ENCODE results near the gene C6orf62. TPM values are rescaled to one million over a fixed set of nuclear protein-coding genes. Genes with fewer than 3 reads are reported as not detected.
"Not testable (repeated sequence)": the region's sequence is repeated elsewhere in the genome, so short reads cannot be mapped to it uniquely, and the experiment has no call there.

Gene C6orf62
- polyA plus RNA-seq, 4 donors = 34.3 to 83.4 (median 49.5) TPM

DNA sequence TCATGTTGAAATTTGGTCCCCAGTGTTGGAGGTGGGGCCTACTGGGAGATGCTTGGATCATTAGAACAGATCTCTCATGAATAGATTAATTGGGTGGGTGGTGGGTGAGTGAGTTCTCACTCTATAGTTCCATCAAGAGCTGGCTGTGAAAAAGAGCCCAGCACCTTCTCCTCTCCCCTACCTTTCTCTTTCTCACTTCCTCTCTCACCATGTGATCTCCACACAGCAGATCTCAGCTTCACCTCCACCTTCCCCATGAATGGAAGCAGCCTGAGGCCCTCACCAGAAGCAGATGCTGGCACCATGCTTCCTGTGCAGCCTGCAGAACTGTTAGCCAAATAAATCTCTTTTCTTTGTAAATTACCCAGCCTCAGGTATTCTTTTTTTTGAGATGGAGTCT is 42.9 kb upstream of the C6orf62 start:
- H3K4me3 ChIP-seq (ENCODE audit: low read depth in 1 of 3, low read length in 3 of 3) = no peak overlapping the region
- FAIRE-seq (no peak), DNase-seq (no peak)
- H3K27ac ChIP-seq (ENCODE audit: low read depth in 1 of 3, low read length in 2 of 3) = no peak overlapping the region
- peaks cover 0 to 7% of the 10 kb centered on the region in 2 donors for H3K9me3 ChIP-seq (ENCODE audit: control insufficient read depth in 2 of 2, insufficient read depth in 1 of 2, low read depth in 1 of 2, low read length in 1 of 2)
- H3K27me3 ChIP-seq (ENCODE audit: control insufficient read depth in 3 of 3, insufficient read depth in 3 of 3, low read length in 3 of 3) = no peaks in the 10 kb centered on the region
- no peaks in the 10 kb centered on the region for H3K36me3 ChIP-seq (ENCODE audit: control insufficient read depth in 3 of 3, insufficient read depth in 2 of 3, low read depth in 1 of 3, low read length in 3 of 3)
- H3K4me1 ChIP-seq (ENCODE audit: control insufficient read depth in 3 of 3, insufficient read depth in 2 of 3, low read depth in 1 of 3, low read length in 2 of 3) = peaks cover 0 to 13% (median 0%) of the 10 kb centered on the region in 3 donors

DNA sequence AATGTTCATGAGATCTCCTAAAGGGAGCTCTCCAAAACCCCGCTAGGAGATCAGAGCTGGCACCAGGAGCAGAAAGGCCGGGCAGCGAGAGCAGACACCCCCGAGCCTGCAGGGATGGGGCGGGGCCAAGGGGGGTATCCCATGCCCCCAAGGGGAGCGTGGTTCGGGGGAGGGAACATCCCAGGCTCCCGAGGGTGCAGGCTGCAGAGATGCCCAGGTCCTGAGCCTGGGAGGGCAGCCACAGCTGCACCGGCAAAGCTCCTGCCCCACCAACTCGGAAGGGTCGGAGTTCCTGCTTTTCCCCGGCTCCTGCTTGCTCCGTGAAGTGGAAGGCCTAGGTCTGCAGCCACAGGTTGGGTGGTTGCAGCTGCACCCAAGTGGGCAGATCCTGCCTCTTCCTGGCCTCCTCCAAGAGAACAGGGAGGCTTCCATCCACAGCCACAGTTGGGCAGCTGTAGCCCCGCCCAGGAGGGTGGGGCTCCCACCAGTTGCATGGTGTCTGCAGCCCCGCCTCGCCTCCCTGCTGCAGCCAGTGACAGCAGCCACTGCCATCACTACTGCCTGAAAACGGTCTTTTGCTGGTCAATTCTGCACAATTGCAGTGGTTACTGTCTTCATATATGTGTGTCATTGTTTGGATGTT is 42.4 kb upstream of the C6orf62 start:
- peak in 1 of 2 donors; percentile 37 for DNase-seq

DNA sequence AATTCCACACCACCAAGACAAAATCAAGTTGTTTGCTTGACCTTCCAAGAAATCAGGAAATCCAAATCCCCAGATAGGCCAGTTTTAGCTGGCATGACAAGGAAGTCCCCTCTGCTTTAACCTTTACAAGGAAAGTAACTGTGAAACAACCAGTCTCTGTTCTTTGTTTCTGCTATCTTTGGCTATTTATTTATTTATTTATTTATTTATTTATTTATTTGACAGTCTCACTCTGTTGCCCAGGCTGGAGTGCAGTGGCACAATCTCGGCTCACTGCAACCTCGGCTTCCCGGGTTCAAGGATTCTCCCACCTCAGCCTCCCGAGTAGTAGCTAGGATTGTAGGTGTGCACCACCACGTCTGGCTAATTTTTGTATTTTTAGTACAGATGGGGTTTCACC is 41.3 kb upstream of the C6orf62 start:
- H3K27me3 ChIP-seq (ENCODE audit: control insufficient read depth in 3 of 3, insufficient read depth in 3 of 3, low read length in 3 of 3) = no peaks in the 10 kb centered on the region
- FAIRE-seq (no peak), DNase-seq (no peak)
- peaks cover 0 to 7% of the 10 kb centered on the region in 2 donors for H3K9me3 ChIP-seq (ENCODE audit: control insufficient read depth in 2 of 2, insufficient read depth in 1 of 2, low read depth in 1 of 2, low read length in 1 of 2)
- H3K27ac ChIP-seq (ENCODE audit: low read depth in 1 of 3, low read length in 2 of 3) = no peak overlapping the region
- peaks cover 0 to 13% (median 0%) of the 10 kb centered on the region in 3 donors for H3K4me1 ChIP-seq (ENCODE audit: control insufficient read depth in 3 of 3, insufficient read depth in 2 of 3, low read depth in 1 of 3, low read length in 2 of 3)
- WGBS, 3 donors = 96 to 97% (median 96%) methylated on average over 5 of the region's 5 CpGs
- H3K4me3 ChIP-seq (ENCODE audit: low read depth in 1 of 3, low read length in 3 of 3) = no peak overlapping the region
- no peaks in the 10 kb centered on the region for H3K36me3 ChIP-seq (ENCODE audit: control insufficient read depth in 3 of 3, insufficient read depth in 2 of 3, low read depth in 1 of 3, low read length in 3 of 3)

More for the DNA sequence above, 42.4 kb upstream of the C6orf62 start:
- peaks cover 0 to 7% of the 10 kb centered on the region in 2 donors for H3K9me3 ChIP-seq (ENCODE audit: control insufficient read depth in 2 of 2, insufficient read depth in 1 of 2, low read depth in 1 of 2, low read length in 1 of 2)
- peaks cover 0 to 13% (median 0%) of the 10 kb centered on the region in 3 donors for H3K4me1 ChIP-seq (ENCODE audit: control insufficient read depth in 3 of 3, insufficient read depth in 2 of 3, low read depth in 1 of 3, low read length in 2 of 3)
- 85 to 86% (median 86%) methylated on average over 17 of the region's 17 CpGs for WGBS, 3 donors
- no peak for FAIRE-seq
- no peak overlapping the region for H3K27ac ChIP-seq (ENCODE audit: low read depth in 1 of 3, low read length in 2 of 3)
- H3K27me3 ChIP-seq (ENCODE audit: control insufficient read depth in 3 of 3, insufficient read depth in 3 of 3, low read length in 3 of 3) = no peaks in the 10 kb centered on the region
- no peaks in the 10 kb centered on the region for H3K36me3 ChIP-seq (ENCODE audit: control insufficient read depth in 3 of 3, insufficient read depth in 2 of 3, low read depth in 1 of 3, low read length in 3 of 3)
- H3K4me3 ChIP-seq (ENCODE audit: low read depth in 1 of 3, low read length in 3 of 3) = no peak overlapping the region

DNA sequence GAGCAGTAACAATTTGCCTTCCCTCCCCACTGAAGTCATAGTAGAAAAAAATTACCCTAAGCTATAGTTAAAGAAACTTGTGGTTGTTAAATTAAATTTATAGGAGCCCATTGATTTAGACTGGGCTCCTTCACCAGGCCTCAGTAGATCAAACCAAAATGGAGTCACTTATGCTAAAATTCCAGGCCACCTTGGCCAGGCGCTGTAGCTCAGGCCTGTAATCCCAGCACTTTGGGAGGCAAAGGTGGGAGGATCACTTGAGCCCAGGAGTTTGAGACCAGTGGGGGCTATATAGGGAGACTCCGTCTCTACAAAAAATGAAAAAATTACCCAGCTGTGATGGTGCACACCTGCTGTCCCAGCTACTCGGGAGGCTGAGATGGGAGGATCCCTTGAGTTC is 40.8 kb upstream of the C6orf62 start:
- H3K9me3 ChIP-seq (ENCODE audit: control insufficient read depth in 2 of 2, insufficient read depth in 1 of 2, low read depth in 1 of 2, low read length in 1 of 2) = peaks cover 0 to 4% of the 10 kb centered on the region in 2 donors
- H3K36me3 ChIP-seq (ENCODE audit: control insufficient read depth in 3 of 3, insufficient read depth in 2 of 3, low read depth in 1 of 3, low read length in 3 of 3) = no peaks in the 10 kb centered on the region
- no peaks in the 10 kb centered on the region for H3K27me3 ChIP-seq (ENCODE audit: control insufficient read depth in 3 of 3, insufficient read depth in 3 of 3, low read length in 3 of 3)
- no peak for FAIRE-seq
- H3K4me1 ChIP-seq (ENCODE audit: control insufficient read depth in 3 of 3, insufficient read depth in 2 of 3, low read depth in 1 of 3, low read length in 2 of 3) = peaks cover 0 to 13% (median 0%) of the 10 kb centered on the region in 3 donors
- WGBS, 3 donors = 91 to 94% (median 94%) methylated on average over 3 of the region's 3 CpGs
- no peak overlapping the region for H3K27ac ChIP-seq (ENCODE audit: low read depth in 1 of 3, low read length in 2 of 3)
- H3K4me3 ChIP-seq (ENCODE audit: low read depth in 1 of 3, low read length in 3 of 3) = no peak overlapping the region
- DNase-seq = no peak

DNA sequence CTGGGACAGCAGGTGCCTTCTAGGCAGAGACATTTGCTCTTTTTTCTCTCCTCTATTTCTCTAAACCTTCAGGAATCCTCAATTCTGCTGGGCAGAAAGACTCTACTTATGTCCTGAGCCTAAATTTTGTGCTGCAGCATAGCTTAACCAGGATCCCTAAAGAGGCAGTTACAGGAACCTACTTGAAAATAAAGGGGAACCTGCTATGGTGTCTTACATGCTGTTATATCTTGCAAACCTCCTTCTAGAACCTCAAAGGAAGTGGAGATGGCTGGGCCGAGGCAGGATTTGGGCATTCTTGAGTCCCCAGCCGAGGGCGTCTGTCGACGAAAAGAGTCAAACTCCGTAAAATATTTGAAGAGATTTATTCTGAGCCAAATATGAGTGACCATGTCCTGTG is 38.7 kb upstream of the C6orf62 start:
- Histone ChIP-seq H3K9me3 (ENCODE audit: control insufficient read depth in 2 of 2, insufficient read depth in 1 of 2, low read depth in 1 of 2, low read length in 1 of 2) (peaks cover 0 to 9% of the 10 kb centered on the region in 2 donors), H3K36me3 (ENCODE audit: control insufficient read depth in 3 of 3, insufficient read depth in 2 of 3, low read depth in 1 of 3, low read length in 3 of 3) (no peaks in the 10 kb centered on the region), H3K27ac (ENCODE audit: low read depth in 1 of 3, low read length in 2 of 3) (no peak overlapping the region), H3K27me3 (ENCODE audit: control insufficient read depth in 3 of 3, insufficient read depth in 3 of 3, low read length in 3 of 3) (no peaks in the 10 kb centered on the region), H3K4me3 (ENCODE audit: low read depth in 1 of 3, low read length in 3 of 3) (no peak overlapping the region), H3K4me1 (ENCODE audit: control insufficient read depth in 3 of 3, insufficient read depth in 2 of 3, low read depth in 1 of 3, low read length in 2 of 3) (peaks cover 0 to 8% (median 0%) of the 10 kb centered on the region in 3 donors)
- 92 to 97% (median 95%) methylated on average over 6 of the region's 6 CpGs for whole genome bisulfite sequencing, 3 donors
- DNase-seq (no peak), FAIRE-seq (no peak)

DNA sequence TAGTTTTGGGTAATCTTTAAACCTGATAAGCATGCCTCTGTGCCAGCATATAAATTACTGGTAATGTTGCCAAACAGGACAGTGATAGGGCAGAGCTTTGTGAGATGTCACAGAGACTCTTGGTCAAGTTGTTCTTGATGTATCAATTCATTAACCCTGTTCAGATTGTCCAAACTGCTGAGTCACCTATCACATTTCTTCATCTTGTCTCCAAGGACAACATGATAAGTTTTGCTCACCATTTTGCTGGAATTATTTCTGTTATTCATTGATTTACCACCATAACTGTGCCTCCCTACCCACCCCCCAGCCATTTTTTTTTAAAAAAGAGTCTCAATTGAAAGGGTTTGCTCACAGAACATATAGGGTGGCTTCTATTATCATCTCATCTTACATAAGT is 36.3 kb upstream of the C6orf62 start:
- Histone ChIP-seq H3K27me3 (ENCODE audit: control insufficient read depth in 3 of 3, insufficient read depth in 3 of 3, low read length in 3 of 3) (no peaks in the 10 kb centered on the region), H3K9me3 (ENCODE audit: control insufficient read depth in 2 of 2, insufficient read depth in 1 of 2, low read depth in 1 of 2, low read length in 1 of 2) (peaks cover 0 to 9% of the 10 kb centered on the region in 2 donors), H3K36me3 (ENCODE audit: control insufficient read depth in 3 of 3, insufficient read depth in 2 of 3, low read depth in 1 of 3, low read length in 3 of 3) (no peaks in the 10 kb centered on the region), H3K27ac (ENCODE audit: low read depth in 1 of 3, low read length in 2 of 3) (no peak overlapping the region), H3K4me3 (ENCODE audit: low read depth in 1 of 3, low read length in 3 of 3) (no peak overlapping the region), H3K4me1 (ENCODE audit: control insufficient read depth in 3 of 3, insufficient read depth in 2 of 3, low read depth in 1 of 3, low read length in 2 of 3) (peaks cover 0 to 10% (median 0%) of the 10 kb centered on the region in 3 donors)
- DNase-seq (peak in 1 of 2 donors; percentile 45), FAIRE-seq (no peak)

DNA sequence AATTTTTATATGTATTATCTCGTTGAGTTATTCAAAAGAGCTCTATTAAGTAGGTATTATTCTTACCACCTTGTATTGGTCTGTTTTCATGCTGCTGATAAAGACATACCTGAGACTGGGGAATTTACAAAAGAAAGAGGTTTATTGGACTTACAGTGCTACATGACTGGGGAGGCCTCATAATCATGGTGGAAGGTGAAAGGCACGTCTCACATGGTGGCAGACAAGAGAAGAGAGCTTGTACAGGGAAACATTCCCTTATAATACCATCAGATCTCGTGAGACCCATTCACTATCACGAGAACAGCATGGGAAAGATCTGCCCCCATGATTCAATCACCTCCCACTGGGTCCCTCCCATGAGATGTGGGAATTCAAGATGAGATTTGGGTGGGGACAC is 35.4 kb upstream of the C6orf62 start:
- H3K27me3 ChIP-seq (ENCODE audit: control insufficient read depth in 3 of 3, insufficient read depth in 3 of 3, low read length in 3 of 3); H3K9me3 ChIP-seq (ENCODE audit: control insufficient read depth in 2 of 2, insufficient read depth in 1 of 2, low read depth in 1 of 2, low read length in 1 of 2); DNase-seq; H3K4me3 ChIP-seq (ENCODE audit: low read depth in 1 of 3, low read length in 3 of 3); H3K27ac ChIP-seq (ENCODE audit: low read depth in 1 of 3, low read length in 2 of 3); FAIRE-seq; H3K36me3 ChIP-seq (ENCODE audit: control insufficient read depth in 3 of 3, insufficient read depth in 2 of 3, low read depth in 1 of 3, low read length in 3 of 3); H3K4me1 ChIP-seq (ENCODE audit: control insufficient read depth in 3 of 3, insufficient read depth in 2 of 3, low read depth in 1 of 3, low read length in 2 of 3): not testable (repeated sequence)
- WGBS, 3 donors = 82 to 90% (median 87%) methylated on average over 4 of the region's 4 CpGs

DNA sequence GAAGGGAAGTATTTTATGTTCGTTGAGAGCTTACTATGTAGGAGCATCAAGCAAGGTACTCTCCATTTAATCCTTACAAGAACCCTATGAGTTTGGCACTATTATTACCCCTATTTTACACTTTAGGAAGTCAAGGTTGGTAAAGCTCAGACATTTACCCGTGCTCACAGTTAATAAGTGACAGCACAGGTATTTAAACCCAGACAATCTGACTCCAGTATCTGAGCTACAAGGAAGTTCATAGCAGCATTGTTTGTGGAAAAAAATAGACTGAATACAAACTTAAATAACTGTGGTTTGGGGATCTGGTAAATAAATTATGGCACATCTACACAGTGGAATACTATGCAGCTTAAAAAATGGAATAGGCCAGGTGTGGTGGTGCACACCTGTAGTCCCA is 34.6 kb upstream of the C6orf62 start:
- Histone ChIP-seq H3K27me3 (ENCODE audit: control insufficient read depth in 3 of 3, insufficient read depth in 3 of 3, low read length in 3 of 3) (no peaks in the 10 kb centered on the region), H3K4me1 (ENCODE audit: control insufficient read depth in 3 of 3, insufficient read depth in 2 of 3, low read depth in 1 of 3, low read length in 2 of 3) (peaks cover 0 to 10% (median 0%) of the 10 kb centered on the region in 3 donors), H3K27ac (ENCODE audit: low read depth in 1 of 3, low read length in 2 of 3) (peak overlapping the region in 1 of 3 donors; percentile 35), H3K36me3 (ENCODE audit: control insufficient read depth in 3 of 3, insufficient read depth in 2 of 3, low read depth in 1 of 3, low read length in 3 of 3) (no peaks in the 10 kb centered on the region), H3K4me3 (ENCODE audit: low read depth in 1 of 3, low read length in 3 of 3) (no peak overlapping the region), H3K9me3 (ENCODE audit: control insufficient read depth in 2 of 2, insufficient read depth in 1 of 2, low read depth in 1 of 2, low read length in 1 of 2) (peaks cover 0 to 9% of the 10 kb centered on the region in 2 donors)
- no peak for FAIRE-seq
- 57 to 75% (median 58%) methylated on average over 2 of the region's 2 CpGs for WGBS, 3 donors
- DNase-seq = peak in 1 of 2 donors; percentile 29
